NCI-H524 (cell line): ENCODE results near the gene POR.

Experiments used
- DNase-seq, 2 experiments: peaks; one replicate each; lab custom pipeline; 2025; lab: John Stamatoyannopoulos, UW

Gene POR

DNA sequence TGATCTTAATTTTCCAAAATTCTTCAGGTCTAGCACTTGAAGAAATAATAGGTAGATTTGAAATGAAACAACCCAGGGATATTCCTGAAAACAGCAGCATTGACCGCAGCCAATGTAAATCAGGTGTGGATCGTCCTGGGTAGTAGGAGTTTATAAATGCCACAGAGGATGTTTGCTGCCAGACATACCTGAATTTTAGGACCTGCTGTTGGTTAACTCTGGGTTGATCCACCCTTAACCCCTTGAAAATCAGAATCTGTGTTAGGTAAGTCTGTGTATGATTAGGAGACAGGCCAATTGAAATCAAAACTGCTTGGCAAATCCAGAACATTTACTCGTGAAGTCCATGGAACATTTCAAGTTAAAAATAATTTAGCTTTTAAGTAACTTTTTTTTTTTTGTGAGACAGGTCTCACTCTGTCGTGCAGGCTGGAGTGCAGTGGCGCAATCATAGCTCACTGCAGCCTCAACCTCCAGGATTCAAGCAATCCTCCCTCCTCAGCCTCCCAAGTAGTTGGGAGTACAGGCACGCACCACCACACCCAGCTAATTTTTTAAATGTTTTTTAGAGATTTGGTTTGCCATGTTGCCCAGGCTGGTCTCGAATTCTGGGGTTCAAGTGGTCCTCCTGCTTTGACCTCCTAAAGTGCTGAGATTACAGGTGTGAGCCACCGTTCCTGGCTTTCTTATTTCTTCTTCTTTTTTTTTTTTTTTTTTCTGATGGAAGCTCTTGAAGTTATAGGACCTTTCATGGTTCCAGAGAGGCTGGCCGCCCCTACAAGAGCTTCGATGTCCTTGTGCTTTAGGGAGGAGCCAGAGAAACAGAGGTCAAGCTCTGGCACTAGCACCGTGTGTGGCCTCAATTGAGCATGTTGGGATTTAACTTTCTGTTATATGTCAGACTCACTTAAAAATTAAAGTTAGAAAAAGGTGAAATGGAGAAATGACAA lies 2.0 kb downstream of the POR start:
- DNase-seq: no peak

DNA sequence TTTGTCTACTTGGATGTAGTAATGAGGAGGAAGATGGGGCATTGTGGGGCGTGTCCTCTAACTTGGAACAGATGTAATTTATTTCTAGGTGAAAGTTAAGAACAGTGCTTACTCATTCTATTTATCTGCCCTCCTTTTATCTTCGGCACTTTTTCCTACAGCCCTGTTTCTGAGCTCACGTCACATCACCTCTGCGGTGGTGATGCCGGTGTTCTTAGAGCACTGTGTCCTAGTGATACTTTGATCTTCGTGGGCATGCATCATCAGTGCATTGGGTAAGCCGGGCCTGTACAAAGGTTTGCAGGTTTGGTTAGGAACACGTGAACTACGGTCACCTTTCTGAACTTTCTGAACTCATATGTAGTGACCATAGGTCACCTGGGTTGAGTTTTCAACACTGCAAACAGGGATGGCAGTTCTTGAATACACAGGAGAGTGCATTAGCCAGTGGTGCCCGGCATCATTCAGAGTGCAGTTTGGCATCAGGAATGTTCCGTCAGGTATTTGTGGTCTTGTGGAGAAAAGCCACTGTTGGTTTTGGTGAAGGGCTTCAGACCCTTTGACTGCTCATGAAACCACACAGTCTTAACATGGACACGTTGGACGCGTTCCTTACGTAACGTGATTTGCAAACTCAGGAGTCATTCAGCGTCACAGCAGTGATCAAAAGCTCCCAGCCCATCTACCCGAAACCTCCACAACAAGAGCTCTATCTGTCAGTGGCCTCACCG lies 5.6 kb downstream of the POR start:
- no peak for DNase-seq

DNA sequence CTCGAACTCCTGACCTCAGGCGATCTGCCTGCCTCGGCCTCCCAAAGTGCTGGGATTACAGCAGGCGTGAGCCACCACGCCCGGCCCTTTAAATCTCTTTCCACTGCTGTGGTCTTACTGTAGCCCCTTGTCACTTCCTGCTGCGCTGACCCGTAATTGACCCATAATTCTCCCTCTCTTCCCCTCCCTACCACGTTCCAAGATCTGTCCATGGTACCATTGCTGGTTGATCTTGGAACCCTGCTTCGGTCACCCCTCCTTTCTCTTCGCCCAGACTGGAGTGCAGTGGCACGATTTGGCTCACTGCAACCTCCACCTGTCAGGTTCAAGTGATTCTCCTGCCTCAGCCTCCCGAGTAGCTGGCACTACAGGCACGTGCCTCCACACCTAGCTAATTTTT lies 6.5 kb downstream of the POR start:
- DNase-seq: no peak

DNA sequence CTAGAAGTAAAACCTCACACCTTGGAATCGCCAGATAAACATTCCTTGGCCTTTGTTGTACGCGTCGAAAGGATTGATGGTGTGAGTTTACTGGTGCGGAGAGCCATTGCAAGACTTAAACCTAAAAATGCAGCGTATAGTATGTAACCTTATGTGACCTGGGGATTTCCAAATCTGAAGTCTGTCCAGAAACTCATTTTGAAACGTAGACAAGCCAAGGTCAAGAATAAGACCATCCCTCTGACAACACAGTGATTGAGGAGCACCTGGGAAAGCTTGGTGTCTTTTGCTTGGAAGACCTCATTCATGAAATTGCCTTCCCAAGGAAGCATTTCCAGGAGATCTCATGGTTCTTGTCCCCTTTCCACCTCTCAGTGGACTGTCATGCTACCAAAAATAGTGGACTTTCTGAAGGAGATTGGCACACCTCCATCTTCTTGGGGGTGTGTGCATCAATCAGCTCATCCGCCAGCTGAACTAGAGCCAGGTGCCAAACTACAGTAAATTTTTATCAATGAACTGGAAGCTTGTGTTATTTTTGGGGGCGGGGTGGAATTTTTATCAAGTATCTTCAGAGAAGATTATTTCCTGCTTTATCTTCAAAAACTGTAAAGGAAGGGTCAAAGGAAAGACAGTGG lies 8.1 kb downstream of the POR start:
- DNase-seq: no peak

DNA sequence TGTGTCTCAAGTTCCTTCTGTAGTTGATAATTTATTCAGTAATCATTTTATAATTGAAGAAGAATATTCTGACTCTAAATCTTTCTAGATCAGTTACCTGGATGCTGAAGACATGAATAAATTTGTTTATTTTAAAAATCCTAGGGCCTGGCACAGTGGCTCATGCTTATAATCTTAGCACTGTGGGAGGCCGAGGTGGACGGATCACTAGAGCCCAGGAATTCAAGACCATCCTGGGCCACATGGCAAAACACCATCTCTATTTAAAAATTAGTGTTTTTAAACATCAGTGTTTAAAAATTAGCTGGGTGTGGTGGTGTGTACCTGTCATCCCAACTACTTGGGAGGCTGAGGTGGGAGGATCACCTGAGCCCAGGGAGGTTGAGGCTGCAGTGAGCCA lies 9.3 kb downstream of the POR start:
- no peak for DNase-seq

DNA sequence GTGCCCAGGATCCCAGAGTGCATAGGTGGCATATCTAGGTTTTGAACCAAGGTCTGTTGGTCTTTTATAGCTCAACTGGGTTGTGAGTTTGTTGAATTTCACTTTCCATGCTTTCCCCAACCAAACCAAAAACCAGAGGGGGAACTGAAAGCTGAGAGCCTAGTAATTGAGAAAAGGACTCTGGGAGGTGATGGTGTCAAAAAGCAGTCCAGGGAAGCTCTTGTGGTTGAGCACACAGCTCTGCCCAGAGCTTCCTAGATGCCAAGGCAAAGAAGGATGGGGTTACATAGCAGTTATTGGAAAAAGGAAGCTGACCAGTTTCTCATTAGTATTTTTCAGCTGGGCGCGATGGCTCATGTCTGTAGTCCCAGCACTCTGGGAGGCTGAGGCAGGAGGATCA lies 9.9 kb downstream of the POR start:
- no peak for DNase-seq

DNA sequence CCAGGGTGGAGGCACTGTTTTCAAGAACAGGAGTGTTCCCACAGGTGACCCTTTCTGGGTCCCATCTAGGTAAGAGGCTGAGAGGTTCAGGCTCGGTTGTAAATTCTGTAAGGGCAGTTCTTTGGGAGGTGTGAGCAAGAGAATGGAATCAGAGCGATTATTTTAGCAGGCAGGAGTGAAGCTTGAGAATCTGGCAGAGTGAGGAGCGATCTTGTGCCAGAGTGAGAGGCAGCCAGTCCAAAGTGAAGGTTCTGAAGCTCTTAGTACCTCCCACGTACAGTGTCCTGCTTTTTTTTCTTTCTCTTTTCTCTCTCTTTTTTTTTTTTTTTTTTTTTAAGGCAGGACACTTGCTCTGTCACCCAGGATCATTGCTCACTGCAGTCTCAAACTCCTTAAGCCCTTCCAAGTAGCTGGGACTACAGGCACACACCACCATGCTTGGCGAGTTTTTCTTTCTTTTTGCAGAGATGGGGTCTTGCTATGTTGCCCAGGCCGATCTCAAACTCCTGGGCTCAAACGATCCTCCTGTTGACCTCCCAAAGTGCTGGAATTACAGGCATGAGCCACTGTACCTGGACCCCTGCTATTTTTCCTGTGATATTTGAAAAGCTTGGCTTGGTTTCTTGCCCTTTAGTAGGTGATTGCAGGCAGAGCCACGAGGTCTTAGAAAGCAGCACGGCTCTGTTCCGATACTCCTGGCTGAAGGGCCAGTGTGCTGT lies 10.9 kb downstream of the POR start:
- no peak for DNase-seq

DNA sequence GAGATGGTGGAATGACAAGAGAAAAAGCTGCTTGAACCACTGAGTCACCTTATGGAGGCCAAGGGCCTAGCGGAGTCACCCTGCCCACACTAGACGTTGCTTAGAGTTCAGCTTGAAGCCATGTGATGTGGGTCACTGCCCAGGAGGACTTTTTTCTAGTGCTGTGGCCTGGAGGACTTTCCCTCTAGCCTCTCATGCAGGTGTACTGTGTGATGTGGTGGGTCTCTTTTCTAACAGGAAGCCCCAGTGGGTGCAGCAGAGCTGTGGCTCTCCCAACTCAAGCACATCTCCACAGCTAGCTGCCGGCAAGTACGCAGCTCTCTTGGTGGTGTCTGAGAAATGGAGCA lies 13.6 kb downstream of the POR start:
- no peak for DNase-seq

DNA sequence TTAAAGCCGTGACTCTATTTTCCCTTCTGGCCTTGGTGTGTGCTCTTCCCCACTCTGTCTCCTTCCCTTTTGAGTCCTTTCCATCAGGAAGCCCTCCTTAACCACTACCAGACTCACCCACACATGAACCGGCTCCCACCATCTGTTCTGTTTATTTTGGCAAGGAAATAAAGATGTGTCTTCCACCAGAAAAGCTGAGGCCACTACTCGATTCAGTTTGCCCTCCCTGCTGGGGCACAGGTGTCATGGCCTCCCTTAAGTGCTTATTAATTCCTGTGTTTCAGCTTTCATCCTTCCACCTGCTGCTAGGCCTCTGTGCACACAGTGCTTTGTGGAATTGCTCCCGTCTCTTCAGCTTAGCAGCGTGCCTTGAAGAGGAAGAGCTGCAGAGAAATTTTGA lies 16.7 kb downstream of the POR start:
- peak; percentile 96 to 98 for DNase-seq

DNA sequence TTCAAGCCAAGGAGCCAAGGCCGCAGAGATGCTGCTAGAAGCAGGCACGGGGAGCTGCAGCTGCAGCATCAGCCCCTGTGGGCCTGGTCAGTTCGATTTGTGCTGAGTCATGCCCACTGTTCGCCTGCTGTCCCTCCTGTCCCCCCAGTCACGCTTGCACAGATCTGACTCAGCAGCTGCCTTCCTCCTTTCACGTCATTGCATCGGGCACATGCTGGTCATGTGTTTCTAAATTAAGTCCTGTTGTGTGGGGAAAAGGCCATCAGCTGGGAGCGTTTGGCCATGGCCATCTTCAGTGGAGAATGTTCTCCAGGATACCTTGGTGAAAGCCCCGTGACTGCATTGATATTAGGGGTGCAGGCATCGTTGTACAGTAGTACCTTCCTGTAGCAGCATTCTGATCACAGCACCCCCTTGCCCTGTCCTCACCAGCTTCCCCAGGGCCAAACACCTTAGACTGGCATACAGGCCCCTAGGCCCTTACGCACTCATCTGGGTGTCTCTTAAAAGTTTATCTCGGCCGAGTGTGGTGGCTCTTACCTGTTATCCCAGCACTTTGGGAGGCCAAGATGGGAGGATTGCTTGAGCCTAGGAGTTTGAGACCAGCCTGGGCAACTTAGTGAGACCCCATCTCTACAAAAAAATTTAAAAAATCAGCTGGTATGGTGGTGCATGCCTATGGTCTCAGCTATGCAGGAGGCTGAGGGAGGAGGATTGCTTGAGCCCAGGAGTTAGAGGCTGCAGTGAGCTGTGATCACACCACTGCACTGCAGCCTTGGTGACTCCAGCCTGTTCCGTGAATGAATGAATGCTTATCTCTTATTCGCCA lies 23.2 kb downstream of the POR start:
- no peak for DNase-seq

DNA sequence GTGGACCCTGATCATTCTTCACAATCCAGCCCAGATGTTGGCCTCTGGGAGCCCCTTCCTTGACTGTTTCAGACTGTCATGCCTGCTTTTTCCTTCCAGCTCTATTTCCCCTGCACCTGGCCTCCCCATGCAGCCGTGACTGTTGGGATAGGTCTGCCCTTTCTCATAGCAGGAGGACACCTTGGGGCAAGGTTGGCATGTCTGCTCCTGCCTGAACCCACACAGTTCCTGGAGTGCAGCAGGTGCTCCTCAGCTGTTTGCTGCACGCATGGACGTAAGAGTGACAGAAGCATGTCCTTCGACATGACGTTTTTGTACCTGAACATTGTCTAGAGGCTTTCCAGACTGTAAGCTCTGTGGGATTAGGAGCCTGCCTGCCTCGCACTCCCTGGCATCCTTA lies 24.0 kb downstream of the POR start:
- no peak for DNase-seq

DNA sequence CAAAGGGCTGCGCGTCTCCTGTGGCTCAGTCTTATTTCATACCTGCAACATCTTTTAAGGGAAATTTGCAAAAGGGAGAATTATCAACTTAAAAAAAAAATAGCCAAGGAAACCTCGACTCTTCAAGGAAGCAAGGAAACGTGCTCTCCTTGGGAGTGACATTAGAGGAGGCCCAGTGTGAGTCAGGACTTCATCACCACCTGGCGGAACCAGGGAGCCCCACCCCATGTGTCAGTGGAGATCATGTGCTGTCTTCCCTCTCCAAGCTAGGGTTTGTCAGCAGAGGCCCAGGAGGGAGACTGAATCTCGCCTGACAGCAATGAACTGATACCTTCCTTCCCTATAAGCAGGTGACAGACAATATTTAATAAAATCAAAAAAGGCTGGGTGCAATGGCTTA lies 28.9 kb downstream of the POR start:
- no peak for DNase-seq

DNA sequence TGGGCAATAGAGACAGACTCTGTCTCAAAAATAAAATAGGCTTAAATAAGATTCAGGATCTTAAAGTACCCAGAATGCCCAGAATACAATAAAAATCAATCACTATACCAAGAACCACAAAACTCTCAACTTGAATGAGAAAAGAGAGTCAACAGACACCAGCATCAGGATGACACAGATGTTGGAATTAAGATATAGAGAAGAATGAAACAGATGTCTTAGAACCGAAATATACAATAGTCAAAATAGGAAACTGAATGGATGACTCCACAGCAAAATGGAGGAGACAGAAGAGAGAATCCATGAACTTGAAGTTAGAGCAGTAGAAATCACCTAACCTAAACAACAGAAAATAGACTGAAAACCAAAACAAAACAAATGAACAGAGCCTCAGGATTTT lies 29.6 kb downstream of the POR start:
- no peak for DNase-seq

DNA sequence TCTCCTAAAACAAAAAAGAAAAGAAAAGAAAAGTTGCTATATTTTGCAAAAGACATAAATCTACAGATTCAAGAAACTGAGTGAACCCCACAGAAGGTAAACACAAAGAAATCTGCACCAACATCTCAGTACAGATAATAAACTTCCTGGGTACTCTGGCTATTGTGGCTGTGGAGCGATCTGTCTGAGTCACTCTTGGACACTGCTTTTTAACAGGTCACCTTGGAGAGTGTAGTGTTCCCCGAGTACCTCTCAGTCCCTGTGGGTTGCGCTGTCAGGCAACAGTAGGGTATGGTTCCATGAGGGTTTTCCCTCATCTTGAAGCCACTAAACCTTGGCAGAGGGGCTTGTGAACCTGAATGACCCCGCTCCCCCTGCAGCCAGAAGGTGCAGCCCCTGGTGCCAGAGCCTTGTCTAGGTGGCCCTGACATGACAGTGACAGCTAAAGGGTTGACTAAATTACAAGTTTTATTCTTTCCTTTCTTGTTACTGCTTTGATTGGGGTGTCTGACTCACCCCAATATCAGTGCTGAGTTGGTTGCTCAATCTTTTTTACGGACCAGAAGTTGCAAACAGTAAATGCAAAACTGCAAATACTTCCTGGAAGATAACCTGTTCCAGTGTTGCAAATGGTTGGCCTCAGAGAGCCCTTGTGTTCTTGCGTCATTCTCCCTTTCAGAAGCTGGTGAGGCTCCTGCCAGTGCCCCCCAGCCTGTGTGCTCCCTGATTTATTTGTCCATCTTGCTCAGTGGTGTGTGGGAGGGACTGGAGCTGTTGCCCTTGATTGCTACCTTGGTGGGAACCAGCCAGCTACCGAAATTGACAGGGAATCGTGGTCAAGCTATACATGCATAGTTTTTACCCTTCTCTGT lies 30.6 kb downstream of the POR start:
- no peak for DNase-seq

DNA sequence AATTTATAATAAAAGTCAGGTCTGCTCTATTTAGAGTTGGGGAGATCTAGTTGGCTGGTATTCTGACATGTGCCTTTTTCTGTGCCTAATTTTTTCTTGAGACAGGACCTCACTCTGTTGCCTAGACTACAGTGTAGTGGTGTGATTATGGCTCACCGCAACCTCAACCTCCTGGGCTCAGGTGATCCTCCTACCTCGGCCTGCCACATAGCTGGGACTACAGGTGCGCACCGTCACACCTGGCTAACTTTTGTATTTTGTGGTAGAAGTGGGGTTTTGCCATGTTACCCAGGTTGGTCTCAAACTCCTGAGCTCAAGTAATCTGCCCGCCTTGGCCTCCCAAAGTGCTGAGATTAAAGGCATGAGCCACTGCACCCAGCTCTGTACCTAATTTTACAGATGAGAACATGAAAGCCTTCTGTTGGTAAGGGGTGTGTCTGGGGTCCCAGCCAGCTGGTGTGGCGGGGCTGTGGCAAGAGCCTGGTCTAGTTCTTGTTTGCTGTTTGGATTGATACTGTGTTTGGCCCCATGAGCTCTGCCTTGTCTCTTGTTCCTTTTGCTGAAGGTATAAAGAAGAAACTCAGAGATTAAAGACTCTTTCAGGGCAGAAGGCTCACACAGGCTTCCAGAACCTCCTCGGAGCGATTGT lies 31.4 kb downstream of the POR start:
- no peak for DNase-seq

DNA sequence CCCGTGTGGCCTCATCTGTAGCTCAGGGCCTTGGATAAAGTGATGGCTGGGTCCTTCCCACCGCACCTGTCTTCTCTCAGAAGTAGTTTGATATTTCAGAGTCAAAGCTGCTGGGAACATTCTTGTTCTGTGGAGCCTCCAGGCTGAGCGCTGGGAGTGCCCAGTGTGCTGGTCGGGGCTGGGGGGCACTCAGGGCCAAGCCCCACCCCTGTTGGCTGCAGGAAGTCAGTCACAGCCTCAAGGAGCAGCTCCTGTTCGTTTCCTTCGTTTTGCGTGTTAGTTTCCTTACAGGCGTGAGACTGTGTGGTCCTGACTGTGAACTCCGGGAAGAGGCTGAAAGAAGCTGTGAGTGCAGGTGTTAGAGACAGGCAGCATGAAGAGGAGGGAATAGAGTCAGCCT lies 33.2 kb downstream of the POR start:
- DNase-seq: no peak

DNA sequence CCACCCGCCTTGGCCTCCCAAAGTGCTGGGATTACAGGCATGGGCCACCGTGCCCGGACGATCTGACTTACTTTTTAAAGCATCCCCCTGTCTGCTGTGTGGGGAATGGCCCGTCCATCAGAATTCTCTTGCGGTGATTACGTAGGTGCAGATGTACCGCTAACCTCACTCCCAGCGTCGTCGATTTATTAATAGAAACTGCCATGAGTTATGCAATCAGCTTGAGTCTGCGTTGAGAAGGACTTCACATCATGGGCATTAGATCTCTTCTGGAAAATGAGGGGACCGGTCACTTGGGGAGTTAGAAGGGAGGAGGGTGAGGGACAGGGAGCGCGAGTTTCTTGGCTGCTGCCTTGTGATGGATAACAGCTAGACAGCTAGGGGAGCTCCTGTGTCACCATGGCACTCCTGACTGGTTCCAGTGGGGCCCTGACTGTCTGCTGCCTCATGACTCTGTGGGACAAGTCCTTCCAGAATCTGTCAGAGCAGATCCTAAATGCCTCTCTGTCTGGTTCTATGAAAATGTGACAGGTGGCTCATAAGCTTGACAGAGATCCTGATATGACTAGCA lies 35.2 kb downstream of the POR start:
- DNase-seq: peak in 1 of 2 experiments; percentile 20

DNA sequence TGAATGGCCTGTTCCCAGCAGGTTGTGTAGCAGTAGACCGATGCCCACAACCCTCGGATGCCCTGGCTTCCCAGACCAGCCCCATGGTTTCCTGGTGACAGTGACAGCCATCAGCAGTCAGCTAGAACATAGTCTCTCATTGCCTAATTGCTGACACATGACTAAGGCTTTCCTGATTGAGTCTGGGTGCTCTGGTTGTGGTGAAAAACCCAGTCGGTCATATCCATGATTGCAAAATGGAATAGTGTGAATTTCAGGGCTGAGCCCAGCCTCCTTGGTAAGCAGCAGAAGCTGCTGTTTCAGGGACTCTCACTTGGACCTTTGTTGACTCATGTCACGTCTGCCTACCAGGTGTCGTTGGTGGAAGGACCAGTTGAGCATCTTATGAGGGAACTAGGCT lies 36.6 kb downstream of the POR start:
- no peak for DNase-seq

DNA sequence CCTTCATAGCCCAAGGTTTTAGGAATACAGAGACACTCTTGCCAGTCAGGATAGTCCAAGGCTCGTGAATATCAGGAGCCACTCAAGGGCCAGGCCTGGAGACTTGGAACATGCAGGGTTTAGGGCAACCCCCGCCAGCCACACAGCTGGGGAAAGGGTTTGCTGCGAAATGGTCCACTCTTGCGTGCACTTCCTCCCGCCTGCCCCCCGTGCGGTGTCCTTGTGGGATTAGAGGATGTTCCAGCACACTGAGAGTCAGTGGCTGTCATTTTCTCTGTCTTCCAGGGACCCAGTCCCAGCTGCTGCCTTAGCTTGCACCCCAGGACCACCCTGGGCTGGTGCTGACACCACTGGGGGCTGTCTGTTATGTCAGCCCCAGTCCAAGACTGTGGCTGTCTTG lies 38.5 kb downstream of the POR start:
- DNase-seq: no peak

DNA sequence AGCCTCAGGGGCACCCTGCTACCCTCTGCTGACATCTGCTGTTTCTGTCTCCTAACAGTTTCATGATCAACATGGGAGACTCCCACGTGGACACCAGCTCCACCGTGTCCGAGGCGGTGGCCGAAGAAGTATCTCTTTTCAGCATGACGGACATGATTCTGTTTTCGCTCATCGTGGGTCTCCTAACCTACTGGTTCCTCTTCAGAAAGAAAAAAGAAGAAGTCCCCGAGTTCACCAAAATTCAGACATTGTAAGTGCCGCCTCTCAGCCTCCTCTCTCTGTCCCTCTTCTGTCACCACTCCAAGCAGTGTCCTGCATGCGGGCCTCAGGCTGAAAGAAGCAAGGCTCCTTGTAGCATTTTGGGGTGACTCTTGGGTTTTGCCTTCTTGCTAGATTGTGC lies 39.0 kb downstream of the POR start:
- DNase-seq: no peak
